Measurements from ENCODE around the gene CYP21A2. TPM values are rescaled to one million over a fixed set of nuclear protein-coding genes. Genes with fewer than 3 reads are reported as not detected.

The CYP21A2 gene
- total and polyA plus RNA-seq, 2 of the 8 experiments (the other 6 are each of a cell fraction or from before 2014, with no cell fraction given): 0.22 to 0.23 TPM

- DNase-seq (ENCODE audit: low read depth in 1 of 2, low spot score in 2 of 2) (no peak), FAIRE-seq (no peak)
- CTCF ChIA-PET (ENCODE audit: partially characterized antibody): interaction anchor here (1.0 to 2.8 kb wide), 6 partner anchors 10 to 186 kb away, joined by 3 to 16 read pairs (median 6); no protein-coding TSS in a partner anchor
- H2BK120ac ChIP-seq (replicated peaks; ENCODE audit: low read depth, low read length): no peak overlapping the region
- no peak overlapping the region for H2AFZ ChIP-seq (ENCODE audit: low read length)
- no peak overlapping the region for H2AK5ac ChIP-seq (ENCODE audit: low read depth, low read length)
- no peak overlapping the region; the same call in 1 of the 2 replicates for H2BK5ac ChIP-seq (ENCODE audit: low read depth, low read length)
- POLR2A ChIA-PET (ENCODE audit: partially characterized antibody): interaction anchor here (1.3 to 1.4 kb wide), 2 partner anchors 13 to 27 kb away, joined by 4 to 5 read pairs; no protein-coding TSS in a partner anchor
- no peak overlapping the region for H4K5ac ChIP-seq (ENCODE audit: insufficient read length, low read depth, low read length)
- no peak overlapping the region for H4K8ac ChIP-seq (ENCODE audit: extremely low read depth, insufficient read depth, low read length)
- no peak overlapping the region for H3K14ac ChIP-seq (ENCODE audit: insufficient read length)
- H3K56ac ChIP-seq (replicated peaks; ENCODE audit: insufficient read length, low read depth, low read length): no peak overlapping the region
- no peak overlapping the region for H3K4ac ChIP-seq (replicated peaks; ENCODE audit: insufficient read length, low read depth, low read length)
- H3K9ac ChIP-seq (replicated peaks in 1 of 4; ENCODE audit: extremely low read depth in 1 of 4, low read depth in 3 of 4, low read length in 3 of 4): no peak overlapping the region
- peaks cover 0 to 8% (median 5%) of the 10 kb centered on the region in 4 experiments; a peak in 6 of 7 replicates for H3K4me1 ChIP-seq (replicated peaks in 1 of 4; ENCODE audit: control insufficient read depth in 3 of 4, insufficient read depth in 4 of 4, low read length in 3 of 4)
- H3K9me3 ChIP-seq (ENCODE audit: insufficient read depth in 2 of 2, low read depth in 1 of 2, low read length in 1 of 2): no peaks in the 10 kb centered on the region
- no peak overlapping the region for H3K23ac ChIP-seq (ENCODE audit: insufficient read length)
- 80% methylated on average over 8 of the region's 8 CpGs; no CpG with 5 or more reads in 1 of the 2 experiments for WGBS, 2 experiments (ENCODE audit: extremely low coverage in 1 of 2, insufficient coverage in 1 of 2, insufficient read length in 1 of 2, insufficient replicate concordance in 2 of 2, low coverage in 1 of 2, low lambda C conversion rate in 2 of 2, missing lambda C conversion rate in 1 of 2)
- H3K79me1 ChIP-seq (ENCODE audit: low read depth, low read length): no peaks in the 10 kb centered on the region
- H2BK15ac ChIP-seq (ENCODE audit: low read length): 0 out of 2 replicates have a peak overlapping the region, but pooled peaks have one; percentile 29
- H3K4me2 ChIP-seq (ENCODE audit: insufficient read depth in 1 of 2, low read depth in 2 of 2, low read length in 2 of 2): no peak overlapping the region
- no peaks in the 10 kb centered on the region; a peak in 1 of 7 replicates for H3K27me3 ChIP-seq (replicated peaks in 1 of 4; ENCODE audit: control insufficient read depth in 3 of 4, extremely low read depth in 1 of 4, insufficient read depth in 3 of 4, low read length in 3 of 4)
- H3K36me3 ChIP-seq (ENCODE audit: control insufficient read depth in 2 of 4, insufficient read depth in 4 of 4, low read length in 3 of 4): no peaks in the 10 kb centered on the region
- no peak overlapping the region for H3K18ac ChIP-seq (ENCODE audit: extremely low read depth, low read length)
- no peak overlapping the region for H3K27ac ChIP-seq (ENCODE audit: low read depth, low read length)
- H4K20me1 ChIP-seq (replicated peaks in 1 of 2; ENCODE audit: control insufficient read depth in 1 of 2, insufficient read depth in 2 of 2, low read length in 2 of 2): no peaks in the 10 kb centered on the region
- H2BK20ac ChIP-seq (ENCODE audit: low read length): no peak overlapping the region
- no peaks in the 10 kb centered on the region for H3K79me2 ChIP-seq (ENCODE audit: control insufficient read depth in 1 of 2, insufficient read depth in 2 of 2, low read length in 2 of 2)
- no peak overlapping the region for H3K4me3 ChIP-seq (ENCODE audit: extremely low read depth in 1 of 4, insufficient read depth in 2 of 4, low read depth in 3 of 4, low read length in 4 of 4)
- no peak overlapping the region for H2BK12ac ChIP-seq (ENCODE audit: low read depth, low read length)
- H3K23me2 ChIP-seq (ENCODE audit: low read depth, low read length): no peaks in the 10 kb centered on the region
- no peak overlapping the region for H4K91ac ChIP-seq (replicated peaks; ENCODE audit: insufficient read length, low read length)
- no peak for TF ChIP-seq SIX5 (IDR thresholded peaks at IDR 0.05; ENCODE audit: low read depth, low read length)
- TF ChIP-seq SAP30 (IDR thresholded peaks at IDR 0.05; ENCODE audit: insufficient read depth, insufficient replicate concordance, low read length): no peak
Observed at GRCh38 chr6:32074996-32075532, 36.8 kb downstream of the CYP21A2 start.
